NT2/D1 (cell line): ENCODE measurements around the gene LRBA.

Experiments
- SUZ12 ChIP-seq: IDR thresholded peaks from 2 replicates; pipeline ENCODE4 v1.6.1; 2011; ENCODE audit not compliant: insufficient read length, insufficient read depth; ENCODE audit errors: extremely low read depth
- YY1 ChIP-seq: IDR thresholded peaks from 2 replicates; pipeline ENCODE4 v1.6.1; 2011; ENCODE audit not compliant: insufficient read length, insufficient read depth
- ZNF274 ChIP-seq: IDR thresholded peaks from 2 replicates; pipeline ENCODE4 v1.6.1; 2011; ENCODE audit warnings: mild to moderate bottlenecking, low read depth, low read length

GRCh38 chr4:150366487-150366999 lies 648.5 kb downstream of the LRBA start:
- no peak for TF ChIP-seq YY1
- TF ChIP-seq SUZ12 = no peak
- TF ChIP-seq ZNF274 = no peak
